CD4-positive, alpha-beta T cell treated with Interleukin-17A for 1 hour (primary cell): ENCODE data around the gene TCF7L1.
"Not testable (repeated sequence)": the region's sequence is repeated elsewhere in the genome, so short reads cannot be mapped to it uniquely, and the experiment has no call there.

Experiments
- DNase-seq: peaks from one replicate; pipeline ENCODE4 v3.0.0-alpha.2; 2020

The TCF7L1 gene

DNA sequence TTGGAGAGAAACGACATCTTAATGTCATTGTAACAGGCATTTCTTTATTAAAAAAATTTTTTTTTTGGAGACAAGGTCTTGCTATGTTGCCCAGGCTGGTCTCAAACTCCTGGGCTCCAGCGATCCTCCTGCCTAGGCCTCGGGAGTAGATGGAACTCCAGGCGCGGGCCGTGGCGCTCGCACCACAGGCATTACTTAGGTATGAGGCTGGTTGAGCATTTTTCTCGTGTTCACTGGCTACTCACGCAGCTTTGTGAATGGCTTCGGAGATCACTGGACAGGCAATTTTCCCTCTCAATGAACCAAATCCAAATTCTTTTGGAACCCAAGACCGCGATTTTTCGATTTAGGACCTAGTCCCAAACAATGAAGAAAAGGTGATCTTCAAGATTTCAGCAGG is 795 bp upstream of the TCF7L1 start:
- DNase-seq, result no peak

DNA sequence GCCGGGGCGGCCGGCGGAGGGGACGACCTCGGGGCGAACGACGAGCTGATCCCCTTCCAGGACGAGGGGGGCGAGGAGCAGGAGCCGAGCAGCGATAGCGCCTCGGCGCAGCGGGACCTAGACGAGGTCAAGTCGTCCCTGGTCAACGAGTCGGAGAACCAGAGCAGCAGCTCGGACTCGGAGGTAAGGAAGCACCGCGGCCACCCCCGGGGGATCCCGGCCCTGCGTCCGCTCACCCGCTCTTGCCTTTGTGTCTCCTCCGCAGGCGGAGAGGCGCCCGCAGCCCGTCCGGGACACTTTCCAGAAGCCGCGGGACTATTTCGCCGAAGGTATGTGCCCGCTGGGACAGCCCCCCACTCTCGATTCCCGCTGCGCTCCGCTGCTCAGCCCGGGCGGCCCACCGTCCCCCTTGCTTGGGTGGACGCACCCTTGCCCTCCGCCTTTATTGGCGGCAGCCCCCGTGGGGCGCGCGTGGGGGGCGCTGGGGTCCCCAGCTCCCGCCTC is 611 bp downstream of the TCF7L1 start:
- DNase-seq, result no peak

DNA sequence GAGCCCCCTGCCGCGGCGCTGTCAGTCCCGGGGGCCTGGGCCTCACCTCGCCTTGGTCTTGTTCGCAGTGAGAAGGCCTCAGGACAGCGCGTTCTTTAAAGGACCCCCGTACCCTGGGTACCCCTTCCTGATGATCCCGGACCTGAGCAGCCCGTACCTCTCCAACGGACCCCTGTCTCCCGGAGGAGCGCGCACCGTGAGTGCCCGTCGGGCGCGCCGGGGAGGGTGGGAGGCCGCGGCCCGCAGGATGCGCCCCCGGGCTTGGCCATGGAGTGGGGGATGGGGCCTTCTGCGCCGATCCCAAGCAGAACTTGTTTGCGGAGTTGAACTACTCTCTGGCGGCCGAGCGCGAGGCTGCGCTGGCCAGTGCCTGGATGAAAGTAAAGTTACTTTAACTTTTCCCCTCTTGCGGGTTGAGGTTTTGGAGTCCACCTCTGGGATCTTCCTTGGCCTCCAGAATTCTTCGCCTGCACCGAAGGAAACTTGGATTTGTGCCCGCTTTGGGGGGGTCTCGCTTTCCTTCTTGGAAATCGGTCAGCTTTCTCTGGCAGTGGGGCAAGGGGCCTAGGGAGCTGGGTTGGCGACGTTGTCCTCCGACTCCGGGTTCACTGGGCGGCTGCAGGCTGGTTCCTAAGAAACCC is 1.2 kb downstream of the TCF7L1 start:
- DNase-seq, result no peak

DNA sequence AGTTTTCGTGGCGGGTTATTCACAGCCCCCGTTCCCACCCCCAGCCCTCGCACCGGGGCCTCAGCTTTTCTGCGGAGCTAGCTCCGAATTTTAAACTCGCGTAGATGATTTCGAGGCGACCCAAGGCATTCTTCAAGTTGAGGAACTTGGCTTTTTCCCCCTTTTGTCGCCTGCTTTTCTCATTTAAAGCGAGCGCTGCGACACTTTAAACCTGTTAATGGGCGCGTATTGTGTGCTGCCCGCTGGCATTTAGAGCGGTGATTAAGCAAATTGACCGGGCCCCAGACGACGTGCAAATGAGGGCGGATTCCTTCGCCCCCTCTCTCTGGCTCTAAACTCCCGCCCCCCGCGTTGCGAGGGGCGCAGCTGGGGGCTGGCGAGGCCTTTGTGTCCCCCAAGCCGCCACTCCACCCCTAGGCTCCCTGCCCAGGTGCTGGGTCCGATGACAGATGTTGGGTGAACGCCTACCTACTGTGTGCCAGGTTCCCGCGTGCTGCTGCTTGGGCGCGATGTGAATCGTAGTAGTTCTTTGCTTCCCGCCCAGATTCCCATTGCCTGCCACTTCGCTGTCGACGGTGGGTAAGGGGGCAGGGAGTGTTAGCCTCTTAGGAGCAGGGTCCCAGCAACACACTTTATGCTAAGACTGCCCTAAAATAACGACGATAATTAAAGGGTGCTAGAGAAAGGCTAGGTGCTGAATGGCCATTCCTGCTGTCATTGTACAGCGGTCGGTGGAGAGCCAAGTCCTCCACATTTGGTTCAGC is 1.9 kb downstream of the TCF7L1 start:
- no peak for DNase-seq

DNA sequence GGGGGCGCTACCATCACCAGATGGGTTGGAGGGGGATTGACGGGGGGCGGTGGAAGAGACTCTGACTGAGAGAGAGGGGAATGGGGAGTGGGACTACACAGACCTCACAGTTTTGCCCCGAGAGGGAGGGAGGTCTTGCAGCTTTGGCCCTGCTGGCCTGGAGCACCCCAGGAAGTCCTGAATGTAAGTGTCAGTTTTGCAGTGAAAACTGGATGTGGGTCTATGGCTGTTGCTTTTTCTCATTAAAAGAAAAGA is 2.4 kb downstream of the TCF7L1 start:
- no peak for DNase-seq

DNA sequence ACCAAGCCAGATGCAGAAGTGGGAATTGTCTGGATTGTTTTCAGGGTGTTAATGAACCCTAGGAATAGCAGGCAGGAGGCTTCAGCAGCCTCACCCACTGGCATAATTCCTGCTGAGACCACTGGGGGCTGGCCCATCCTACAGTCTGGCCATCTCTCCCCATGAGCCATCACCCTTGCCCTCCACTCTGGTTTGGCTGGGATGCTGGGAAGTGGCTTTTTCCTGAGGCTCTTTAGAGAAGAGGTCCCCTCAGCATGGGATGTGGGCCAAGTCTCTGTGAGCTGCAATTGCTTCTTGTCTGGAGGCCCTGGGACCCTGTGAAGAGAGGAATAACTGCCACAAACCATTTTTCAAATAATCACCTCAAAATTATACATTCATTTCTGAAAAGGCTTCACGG is 4.0 kb downstream of the TCF7L1 start:
- no peak for DNase-seq

DNA sequence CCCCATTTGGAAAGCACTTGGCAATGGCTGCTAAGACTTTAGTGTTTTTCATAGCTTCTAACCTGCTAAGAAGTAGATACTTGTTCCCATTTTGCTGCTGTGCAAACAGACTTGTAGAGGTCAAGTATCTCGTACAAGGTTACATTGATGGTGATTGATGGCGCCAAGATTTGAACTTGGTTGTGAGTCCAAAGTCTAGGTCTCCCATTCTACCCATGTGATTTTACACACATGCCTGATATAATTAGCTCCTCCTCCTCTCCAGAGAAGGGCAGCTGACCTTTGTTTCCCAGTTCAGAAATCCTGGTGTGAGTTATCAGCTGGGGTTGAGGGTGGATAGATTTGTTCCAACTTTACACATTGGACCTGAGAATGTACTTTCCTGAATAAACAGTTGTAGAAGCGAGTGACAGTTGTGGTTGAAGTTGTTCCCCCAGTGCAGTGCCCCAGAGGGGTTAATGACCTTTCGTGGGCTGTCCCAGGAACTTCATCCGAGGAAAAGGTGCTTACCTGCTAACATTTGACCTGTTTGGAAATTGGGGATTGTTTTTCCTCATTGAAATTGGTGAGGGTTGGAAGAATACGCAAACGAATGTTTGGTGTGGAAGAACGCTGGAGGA is 10.4 kb downstream of the TCF7L1 start:
- DNase-seq, result no peak

DNA sequence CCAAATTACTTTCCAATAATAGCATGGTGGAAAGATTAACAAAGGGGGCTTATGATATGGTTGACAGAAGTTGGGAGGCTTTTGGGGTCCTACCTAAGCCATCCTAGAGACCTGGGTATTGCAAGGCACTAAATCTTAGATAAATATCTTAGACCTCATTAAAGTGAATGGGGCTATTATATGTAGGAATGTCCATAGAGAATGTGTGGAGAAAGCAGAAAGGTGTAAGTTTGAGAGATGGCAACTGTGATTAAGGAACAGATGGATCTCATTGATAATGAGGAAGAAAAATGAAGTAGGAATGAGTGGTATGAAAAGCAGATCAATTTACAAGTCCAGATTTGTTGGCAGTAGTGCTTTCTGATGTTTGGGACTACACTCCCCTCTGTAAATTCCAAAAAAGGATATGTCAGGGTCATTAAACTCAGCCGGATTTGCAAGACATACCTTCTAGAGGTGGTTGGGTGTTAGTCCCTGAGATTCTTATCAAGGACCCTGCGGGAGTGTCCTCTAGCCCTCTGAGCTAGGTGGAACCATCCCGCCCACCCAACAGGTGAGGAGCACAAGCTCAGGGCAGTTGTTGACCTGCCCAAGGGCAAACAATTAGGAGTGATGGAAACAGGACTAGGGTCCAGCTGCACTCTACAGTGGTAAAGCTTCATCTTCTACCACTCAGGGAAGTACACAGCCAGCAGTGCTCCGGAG is 12.1 kb downstream of the TCF7L1 start:
- no peak for DNase-seq

DNA sequence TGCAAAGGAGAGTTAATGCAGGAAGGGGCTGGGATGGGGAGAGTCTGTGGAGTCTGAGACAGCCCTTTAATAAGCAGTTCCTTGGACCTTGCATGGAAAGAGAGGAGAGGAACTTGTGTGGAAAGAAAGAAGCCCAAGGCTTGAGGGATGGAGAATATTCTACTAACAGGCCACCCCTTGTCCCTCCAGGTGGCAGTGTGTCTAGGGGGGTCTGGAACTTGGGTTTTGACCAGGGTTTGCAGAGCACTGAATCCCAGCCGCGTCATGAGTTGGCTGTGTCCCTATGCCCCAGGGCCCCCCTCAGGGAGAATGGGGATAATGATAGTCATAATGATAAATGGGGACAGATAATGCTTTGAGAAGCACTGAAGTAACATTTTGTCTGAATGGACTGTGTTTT is 15.0 kb downstream of the TCF7L1 start:
- DNase-seq, result no peak

DNA sequence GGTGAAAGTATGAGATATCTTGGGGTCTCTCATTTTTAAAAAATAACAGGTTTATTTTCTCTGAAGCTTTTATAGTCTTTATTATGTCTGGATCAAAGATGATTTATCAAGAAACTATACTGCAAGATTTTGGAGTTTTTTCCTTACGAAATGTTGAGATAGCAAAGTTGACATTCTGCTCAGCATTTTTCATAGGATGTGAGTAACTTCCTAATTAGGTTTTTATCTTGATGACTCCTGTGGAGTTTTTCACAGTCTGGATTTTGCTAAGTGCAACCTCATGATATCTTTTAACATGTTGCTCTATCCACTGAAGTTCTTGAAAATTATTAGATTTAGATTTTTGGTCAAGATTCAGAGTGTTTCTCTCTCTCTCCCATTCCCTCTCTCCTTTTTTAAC is 17.8 kb downstream of the TCF7L1 start:
- no peak for DNase-seq

DNA sequence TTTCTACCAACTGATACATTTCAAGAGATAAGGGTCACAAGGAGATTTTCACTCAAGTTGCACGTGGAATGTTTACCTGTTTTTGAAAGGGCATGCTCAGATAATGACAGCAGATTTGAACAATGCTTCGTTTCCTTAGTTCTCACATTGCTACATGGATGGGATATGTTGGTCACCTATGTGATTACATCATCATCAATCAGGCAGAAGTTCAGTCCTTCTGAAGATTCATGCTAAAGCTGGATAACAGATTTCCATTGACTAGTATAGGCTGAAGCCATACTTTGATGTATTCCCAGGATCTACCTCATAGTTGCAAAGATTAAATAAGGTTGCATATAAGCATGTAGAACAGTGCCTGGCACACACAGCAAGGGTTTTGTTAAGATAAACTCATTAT is 19.7 kb downstream of the TCF7L1 start:
- DNase-seq, result no peak

DNA sequence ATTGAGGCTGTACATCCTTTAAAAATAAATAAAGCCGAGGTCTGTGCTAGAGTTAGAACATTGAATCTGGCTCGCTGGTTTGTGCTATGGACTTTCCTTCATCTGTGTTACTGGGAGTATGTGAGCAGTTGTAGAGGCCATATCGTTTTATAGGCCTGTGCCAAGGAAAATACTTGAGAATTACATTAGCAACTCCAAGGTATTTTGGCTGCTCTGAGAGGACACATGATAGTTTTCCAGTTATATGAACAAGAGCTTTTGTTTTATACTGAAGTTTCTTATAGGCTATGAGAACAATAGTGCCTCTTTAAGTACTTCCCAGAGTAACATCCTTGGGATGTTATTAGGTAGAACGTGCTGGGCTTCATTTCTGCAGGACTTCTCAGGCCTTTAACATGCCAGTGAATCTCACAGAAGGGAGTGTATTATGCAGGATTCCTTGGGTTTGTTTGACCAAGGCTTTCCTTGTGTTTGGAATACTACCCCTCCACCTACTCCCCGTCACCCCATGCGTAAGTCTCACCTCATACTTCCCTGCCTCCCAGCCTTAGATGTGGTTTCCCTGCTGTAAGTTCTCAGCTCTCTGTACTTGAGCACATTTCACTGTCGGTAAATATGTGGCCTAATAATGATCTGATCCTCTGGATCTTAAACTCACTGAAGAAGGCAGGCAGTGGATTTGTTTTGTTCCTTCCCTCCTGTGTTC is 21.0 kb downstream of the TCF7L1 start:
- DNase-seq, result no peak

DNA sequence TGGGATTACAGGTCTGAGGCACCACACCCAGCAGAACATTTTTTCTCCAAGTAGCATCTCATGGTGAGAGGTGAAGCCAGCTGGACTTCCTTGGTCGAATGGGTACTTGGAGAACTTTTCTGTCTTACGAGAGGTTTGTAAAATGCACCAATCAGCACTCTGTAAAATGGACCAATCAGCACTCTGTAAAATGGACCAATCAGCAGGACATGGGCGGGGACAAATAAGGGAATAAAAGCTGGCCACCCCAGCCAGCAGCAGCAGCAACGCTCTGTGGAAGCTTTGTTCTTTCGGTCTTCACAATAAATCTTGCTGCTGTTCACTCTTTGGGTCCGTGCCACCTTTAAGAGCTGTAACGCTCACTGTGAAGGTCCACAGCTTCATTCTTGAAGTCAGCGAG is 21.9 kb downstream of the TCF7L1 start:
- DNase-seq, result not testable (repeated sequence)

DNA sequence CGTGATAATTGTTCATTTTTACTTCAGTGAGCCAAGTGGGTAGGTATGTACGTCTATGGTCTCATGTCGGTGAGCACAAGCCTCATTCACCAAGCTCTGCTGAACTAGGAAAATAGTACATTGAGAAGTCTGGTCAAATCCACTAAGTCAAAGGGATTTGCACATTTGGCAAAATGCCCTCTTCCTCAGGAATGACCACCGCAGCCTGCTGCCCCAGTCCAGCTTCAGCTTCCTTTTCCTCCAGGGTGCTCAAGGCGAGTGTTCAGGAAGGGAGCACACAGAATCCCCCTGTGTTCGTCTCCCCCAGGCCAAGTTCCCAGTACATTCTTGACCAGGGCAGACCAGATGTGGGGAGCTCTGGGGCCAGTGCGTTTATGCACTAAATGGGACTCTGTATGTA is 23.0 kb downstream of the TCF7L1 start:
- DNase-seq, result no peak

DNA sequence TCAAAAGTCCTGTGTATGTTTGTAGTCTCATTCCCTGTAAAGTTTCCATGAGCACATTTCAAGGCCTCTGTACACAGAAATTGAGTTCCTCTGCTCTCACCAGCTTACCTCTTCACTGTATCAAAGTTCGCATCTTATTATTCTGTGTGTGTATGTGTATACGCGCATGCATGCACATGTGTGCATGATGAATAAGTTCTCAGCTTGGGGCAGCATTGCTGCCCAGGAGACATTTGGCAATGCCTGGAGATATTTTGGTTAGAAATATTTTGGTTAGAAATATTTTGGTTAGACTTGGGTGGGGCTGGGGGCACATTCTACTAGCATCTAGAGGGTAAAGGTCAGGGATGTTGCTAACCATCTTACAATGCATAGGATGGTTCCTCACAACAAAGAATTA is 23.4 kb downstream of the TCF7L1 start:
- DNase-seq, result no peak

DNA sequence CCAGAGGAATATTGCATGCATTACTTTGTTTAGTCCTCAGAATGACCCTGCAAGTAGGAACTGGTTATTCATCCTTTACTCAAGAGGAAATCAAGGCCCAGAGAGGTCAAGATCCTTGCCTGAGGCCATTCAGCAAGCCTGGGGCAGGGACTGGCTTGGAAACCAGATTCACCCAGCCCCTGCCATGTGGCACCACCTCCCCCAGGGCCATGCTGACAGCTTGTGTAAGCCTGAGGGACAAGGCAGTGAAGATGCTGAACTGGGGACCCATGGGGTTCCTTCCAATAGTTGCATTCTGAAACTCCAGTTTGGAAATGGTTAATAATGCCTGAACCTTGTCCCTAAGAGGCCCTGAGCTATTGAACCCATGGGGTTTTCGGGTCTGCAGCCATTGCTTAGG is 24.2 kb downstream of the TCF7L1 start:
- no peak for DNase-seq

DNA sequence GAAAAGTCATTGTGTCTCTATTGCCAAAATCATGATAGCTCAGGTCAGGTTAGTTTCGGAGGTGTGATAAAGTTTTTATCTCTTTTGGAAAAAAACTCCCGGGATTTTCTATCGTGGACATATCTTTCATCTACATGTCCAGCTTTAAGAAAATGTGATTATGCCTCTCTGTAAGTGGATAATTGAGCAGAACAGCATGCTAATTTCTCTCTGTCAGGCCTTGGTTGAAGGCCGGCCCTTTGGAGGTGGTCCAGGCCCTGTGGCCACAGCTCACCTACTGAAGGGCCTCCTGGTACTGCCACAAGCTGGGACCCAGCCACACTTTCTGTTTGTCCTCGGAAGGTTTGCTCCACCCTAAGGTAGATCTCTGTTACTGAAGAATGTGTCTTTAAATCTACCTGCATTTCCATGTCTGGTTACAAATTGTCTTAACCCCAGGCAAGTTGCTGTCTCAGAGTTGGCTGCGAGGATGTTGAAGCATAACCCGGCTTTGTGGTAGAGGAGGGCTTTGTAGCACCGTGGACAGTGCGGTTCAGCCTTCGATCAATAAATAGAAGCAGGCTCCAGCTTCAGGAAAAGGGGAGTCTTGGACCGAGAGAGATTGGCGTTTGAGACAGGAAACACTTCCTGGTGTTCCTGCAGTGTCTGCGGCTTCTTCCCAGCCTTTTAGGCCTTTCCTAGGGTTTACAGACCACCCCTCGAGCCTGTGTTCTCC is 25.5 kb downstream of the TCF7L1 start:
- DNase-seq, result no peak

DNA sequence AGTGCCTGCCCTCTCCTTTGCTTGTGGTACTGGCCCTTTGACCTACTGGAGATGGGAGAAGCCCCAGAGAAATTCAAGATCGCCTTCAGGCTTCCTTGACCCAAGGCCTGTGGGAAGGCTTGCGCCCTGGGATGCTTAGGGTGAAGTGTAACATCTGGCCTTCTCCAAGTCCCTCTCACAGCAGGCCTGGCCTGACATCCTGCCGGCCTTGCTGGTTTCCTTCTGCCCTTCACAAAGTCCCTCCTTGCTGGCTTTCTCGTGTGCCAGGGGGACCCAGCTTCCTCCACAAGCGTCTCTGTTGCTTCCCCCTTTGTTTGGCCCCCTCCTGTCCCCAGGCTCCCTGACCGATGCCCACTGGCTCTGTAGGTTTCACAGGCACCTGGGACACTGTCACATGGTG is 26.4 kb downstream of the TCF7L1 start:
- no peak for DNase-seq

DNA sequence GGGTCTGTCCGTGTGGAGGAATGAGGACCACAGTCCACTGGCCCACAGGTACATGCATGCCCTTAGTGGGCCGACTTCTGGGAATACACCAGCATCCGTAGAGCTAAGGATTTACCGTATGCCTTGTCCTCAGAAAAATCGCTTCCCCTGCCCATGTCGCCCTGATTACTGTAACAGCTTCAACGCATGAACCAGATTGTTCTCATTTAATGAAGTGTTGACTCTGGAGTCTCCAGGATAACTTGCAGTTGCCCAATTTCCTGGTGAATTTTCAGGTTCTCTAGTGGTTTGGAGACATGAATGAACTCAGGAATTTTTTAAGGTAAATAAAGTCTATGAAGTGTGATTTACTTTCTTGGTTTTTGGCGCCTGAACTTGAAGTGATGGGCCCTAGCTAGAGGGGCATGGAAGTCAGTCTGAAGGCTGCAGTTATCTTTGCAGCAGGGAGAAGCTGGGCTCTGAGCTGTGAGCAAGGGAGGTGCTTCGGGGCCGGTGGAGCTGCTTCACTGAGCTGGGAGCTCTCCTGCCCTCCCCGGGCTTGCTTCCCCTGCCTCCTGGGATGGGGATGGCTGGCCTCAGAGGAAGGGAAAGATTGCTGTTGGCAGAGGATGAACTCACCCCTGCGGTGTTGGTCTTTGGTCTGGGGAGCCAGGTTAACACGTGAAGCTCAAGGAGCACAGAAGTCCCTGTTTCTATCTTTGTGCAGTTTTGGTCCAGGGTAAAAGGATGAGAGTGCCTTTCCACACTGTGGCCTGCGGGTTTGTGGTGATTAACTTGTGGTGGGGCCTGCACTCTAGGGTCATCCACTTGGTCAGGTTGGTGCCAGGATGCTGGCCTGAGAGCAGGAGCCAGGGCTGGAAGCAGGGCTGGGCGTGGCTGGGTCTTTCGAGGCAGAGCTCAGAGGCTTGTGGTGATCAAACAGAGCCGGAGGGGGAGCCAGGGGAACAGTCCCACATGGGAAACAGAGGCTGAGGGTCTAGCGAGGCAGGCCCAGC is 28.1 kb downstream of the TCF7L1 start:
- no peak for DNase-seq

DNA sequence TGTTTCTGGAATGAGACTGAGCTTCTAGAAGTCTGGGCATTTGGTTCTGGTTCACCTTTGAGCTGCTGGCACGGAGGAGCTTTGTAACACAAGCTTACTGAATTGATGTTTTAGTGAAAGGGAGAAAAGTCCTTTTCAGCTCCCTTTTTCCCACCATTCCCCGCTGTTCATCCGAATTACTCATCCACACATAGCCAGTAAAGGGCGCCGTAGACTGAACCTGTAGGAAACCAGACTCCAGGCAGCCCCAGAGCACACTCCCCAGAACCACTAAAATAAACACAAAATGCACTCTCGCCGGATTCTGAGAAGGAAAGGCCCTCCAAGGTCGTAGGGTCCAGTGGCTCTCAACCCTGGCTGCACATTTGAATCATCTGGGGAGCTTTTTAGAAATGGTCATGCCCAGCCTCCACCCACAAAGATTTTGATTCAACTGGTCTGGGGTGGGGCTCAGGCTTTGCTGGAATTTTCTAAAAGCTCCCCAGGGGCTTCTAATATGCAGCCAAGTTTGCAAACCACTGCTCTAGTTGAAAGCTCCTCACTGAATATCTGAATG is 29.6 kb downstream of the TCF7L1 start:
- no peak for DNase-seq

DNA sequence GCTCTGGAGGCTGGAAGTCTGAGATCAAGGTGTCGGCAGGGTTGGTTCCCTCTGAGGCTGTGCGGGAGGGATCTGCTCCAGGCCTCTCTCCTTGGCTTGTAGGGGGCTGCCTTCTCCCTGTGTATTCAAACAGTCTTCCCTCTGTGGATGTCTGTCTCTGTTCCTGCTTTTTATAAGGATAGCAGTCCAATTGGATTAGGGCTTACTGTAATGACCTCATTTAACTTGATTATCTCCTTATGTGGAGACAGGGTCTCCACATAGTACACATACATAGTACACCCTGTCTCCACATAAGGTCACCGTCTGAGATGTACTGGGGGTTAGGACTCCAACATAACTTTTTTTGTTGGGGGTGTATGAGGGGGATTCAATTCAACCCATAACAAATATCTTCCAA is 30.5 kb downstream of the TCF7L1 start:
- no peak for DNase-seq
